GM23338 (cell line): ENCODE results near the gene SULT2A1. TPM values are rescaled to one million over a fixed set of nuclear protein-coding genes. Genes with fewer than 3 reads are reported as not detected.

Source experiments
- ATAC-seq: fragments of 200-7000 bp; cut with Tn5 transposase; 3 replicates; pipeline ENCODE4 v1.9.1; 2020
- DNase-seq: peaks from one replicate; pipeline ENCODE4 v3.0.0-alpha.2; 2015; ENCODE audit warnings: low spot score
- H2AFZ ChIP-seq: fragments of 200-600 bp; sonication (generic); 2 replicates; pipeline ENCODE4 v1.8.0; 2016; ENCODE audit warnings: antibody characterized with exemption, mild to moderate bottlenecking, moderate library complexity
- H3F3A ChIP-seq: fragments of 200-600 bp; sonication (generic); replicated peaks from 2 replicates; pipeline ENCODE4 v1.8.0; 2017; ENCODE audit warnings: antibody characterized with exemption, mixed run types, low read depth
- H3K27ac ChIP-seq: fragments of 200-600 bp; sonication (generic); 2 replicates; pipeline ENCODE4 v1.6.1; 2016; ENCODE audit warnings: low read depth
- H3K27me3 ChIP-seq: fragments of 200-600 bp; sonication (generic); 2 replicates; pipeline ENCODE4 v1.8.0; 2016; ENCODE audit warnings: mild to moderate bottlenecking, mixed run types, moderate library complexity; ENCODE audit not compliant: insufficient read depth
- H3K36me3 ChIP-seq: fragments of 200-600 bp; sonication (generic); 2 replicates; pipeline ENCODE4 v1.8.0; 2016; ENCODE audit warnings: mild to moderate bottlenecking; ENCODE audit not compliant: insufficient read depth
- H3K4me1 ChIP-seq: fragments of 200-600 bp; sonication (generic); 2 replicates; pipeline ENCODE4 v1.8.0; 2016; ENCODE audit warnings: mild to moderate bottlenecking, moderate library complexity; ENCODE audit not compliant: insufficient read depth
- H3K4me2 ChIP-seq: fragments of 200-600 bp; sonication (generic); 2 replicates; pipeline ENCODE4 v1.7.1; 2017; ENCODE audit warnings: mixed run types
- H3K4me3 ChIP-seq: fragments of 200-600 bp; sonication (generic); 2 replicates; pipeline ENCODE4 v1.6.1; 2016; ENCODE audit warnings: mixed run types
- H3K79me2 ChIP-seq: fragments of 200-600 bp; sonication (generic); replicated peaks from 2 replicates; pipeline ENCODE4 v1.8.0; 2017; ENCODE audit warnings: mild to moderate bottlenecking; ENCODE audit not compliant: insufficient read depth
- H3K9me2 ChIP-seq: fragments of 200-600 bp; sonication (generic); 2 replicates; pipeline ENCODE4 v1.8.0; 2017; ENCODE audit not compliant: insufficient read depth
- H4K20me1 ChIP-seq: fragments of 200-600 bp; sonication (generic); replicated peaks from 2 replicates; pipeline ENCODE4 v1.8.0; 2017; ENCODE audit warnings: mild to moderate bottlenecking; ENCODE audit not compliant: insufficient read depth
- H3K27ac Mint-ChIP-seq: 2 replicates; pipeline ENCODE4 v1.8.0; 2020; ENCODE audit warnings: inconsistent platforms, mild to moderate bottlenecking, moderate library complexity, mixed read lengths
- H3K27me3 Mint-ChIP-seq: 3 replicates; pipeline ENCODE4 v1.8.0; 2022; ENCODE audit warnings: low read depth, mild to moderate bottlenecking, moderate library complexity, mixed read lengths, inconsistent platforms; ENCODE audit not compliant: insufficient read depth, poor library complexity
- H3K36me3 Mint-ChIP-seq: 3 replicates; pipeline ENCODE4 v1.8.0; 2021; ENCODE audit warnings: low read depth, mild to moderate bottlenecking, inconsistent platforms, moderate library complexity, mixed read lengths
- H3K4me1 Mint-ChIP-seq: 3 replicates; pipeline ENCODE4 v1.8.0; 2020; ENCODE audit warnings: mild to moderate bottlenecking, inconsistent platforms, mixed read lengths
- H3K4me3 Mint-ChIP-seq: 3 replicates; pipeline ENCODE4 v1.8.0; 2021; ENCODE audit warnings: moderate library complexity, mild to moderate bottlenecking, inconsistent platforms, mixed read lengths
- H3K9me3 Mint-ChIP-seq: 3 replicates; pipeline ENCODE4 v1.8.0; 2020; ENCODE audit warnings: moderate library complexity, mild to moderate bottlenecking, inconsistent platforms, mixed read lengths
- EZH2 ChIP-seq: fragments of 200-600 bp; sonication (generic); IDR thresholded peaks from one replicate; pipeline ENCODE4 v1.8.0; 2017; ENCODE audit warnings: antibody characterized with exemption, mild to moderate bottlenecking, low read depth; ENCODE audit not compliant: unreplicated experiment
- JUNB ChIP-seq: IDR thresholded peaks from one replicate; pipeline ENCODE4 v1.6.1; 2016; ENCODE audit warnings: antibody characterized with exemption; ENCODE audit not compliant: unreplicated experiment
- NANOG ChIP-seq: IDR thresholded peaks from 2 replicates; pipeline ENCODE4 v1.6.1; 2016; ENCODE audit warnings: antibody characterized with exemption, borderline replicate concordance
- STAT1 ChIP-seq: IDR thresholded peaks from one replicate; pipeline ENCODE4 v1.6.1; 2016; ENCODE audit warnings: antibody characterized with exemption; ENCODE audit not compliant: unreplicated experiment
- ZNF114 ChIP-seq: fragments of 250-450 bp; sonication (Bioruptor Pico); IDR thresholded peaks from 2 replicates; pipeline ENCODE4 v1.5.0; 2020; ENCODE audit warnings: mild to moderate bottlenecking, moderate library complexity
- ZNF331 ChIP-seq: fragments of 250-450 bp; sonication (Bioruptor Pico); IDR thresholded peaks from 2 replicates; pipeline ENCODE4 v1.5.0; 2020; ENCODE audit warnings: low read depth, mild to moderate bottlenecking, moderate library complexity
- polyA plus RNA-seq: library from polyadenylated mRNA; unstranded; fragments of >200 nt; fragmentation: Nextera tagmentation; extraction: Ambion mirVana; gene quantifications from 2 replicates; pipeline ENCODE4 v1.2.1, GENCODE V29; 2016
- total RNA-seq: library from RNA; depleted of rRNA; stranded (reverse); fragments of >200 nt; shearing (Covaris generic); gene quantifications from 2 replicates; pipeline ENCODE4 v1.2.3, GENCODE V29; 2014
- TF ChIP-seq, protein P1 (sequence below): fragments of 250-450 bp; sonication (Bioruptor Pico); IDR thresholded peaks from 2 replicates; pipeline ENCODE4 v1.5.0; 2020; ENCODE audit warnings: mild to moderate bottlenecking, moderate library complexity
- TF ChIP-seq, protein P2 (sequence below): IDR thresholded peaks from 2 replicates; pipeline ENCODE4 v1.6.1; 2016; ENCODE audit warnings: antibody characterized with exemption
- TF ChIP-seq, protein P3 (sequence below), 2 experiments: fragments of 200-600 bp in 1 of 2; sonication (generic) in 1 of 2; conservative IDR thresholded peaks; 2 replicates each; pipeline versions ENCODE4 v1.5.1 to v1.6.1; 2016 to 2017; ENCODE audit warnings: antibody characterized with exemption in 2 of 2, low read depth in 2 of 2, mild to moderate bottlenecking in 2 of 2, moderate library complexity in 1 of 2
- TF ChIP-seq, protein P4 (sequence below): IDR thresholded peaks from one replicate; pipeline ENCODE4 v1.6.1; 2018; ENCODE audit warnings: antibody characterized with exemption; ENCODE audit not compliant: unreplicated experiment

The SULT2A1 gene
- total and polyA plus RNA-seq, 2 experiments from 2014 or later: not detected

DNA sequence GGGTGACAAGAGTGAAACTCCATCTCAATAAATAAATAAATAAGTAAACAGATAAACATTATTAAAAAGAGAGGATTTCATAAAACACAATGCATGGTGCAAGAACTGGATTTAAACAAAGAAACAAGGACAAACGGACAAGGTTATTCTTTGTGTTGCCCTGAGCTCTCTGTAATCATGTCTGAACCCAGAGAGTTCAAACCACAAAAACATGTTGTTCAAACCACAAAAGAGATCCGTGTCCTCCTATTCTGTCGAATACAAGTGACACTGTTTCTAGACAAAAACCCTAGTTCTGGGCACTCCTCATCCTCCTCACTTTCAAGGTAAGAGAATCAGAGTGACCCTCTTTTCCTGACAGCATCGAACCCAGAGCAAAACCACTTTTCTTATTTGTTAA, 31.7 kb downstream of the SULT2A1 start:
- no peak overlapping the region for H3K4me3 ChIP-seq
- no peaks in the 10 kb centered on the region for H3F3A ChIP-seq
- Mint-ChIP-seq H3K27me3 (peaks cover 22% of the 10 kb centered on the region), H3K9me3 (peaks cover 3% of the 10 kb centered on the region; the same call in 1 of the 3 replicates), H3K4me1 (peaks cover 21% of the 10 kb centered on the region), H3K36me3 (no peaks in the 10 kb centered on the region), H3K4me3 (no peak overlapping the region), H3K27ac (no peak overlapping the region)
- DNase-seq (no peak), ATAC-seq (no peak)
- H3K4me1 ChIP-seq: peaks cover 15% of the 10 kb centered on the region
- no peaks in the 10 kb centered on the region for H3K36me3 ChIP-seq
- no peaks in the 10 kb centered on the region for H3K9me2 ChIP-seq
- H4K20me1 ChIP-seq: no peaks in the 10 kb centered on the region
- no peaks in the 10 kb centered on the region for H3K27me3 ChIP-seq
- H3K4me2 ChIP-seq: no peak overlapping the region
- no peak overlapping the region for H2AFZ ChIP-seq
- no peak overlapping the region for H3K27ac ChIP-seq
- no peaks in the 10 kb centered on the region for H3K79me2 ChIP-seq
- TF ChIP-seq ZNF114 (CRISPR knock-in tag): no peak
- TF ChIP-seq, protein P1, sequence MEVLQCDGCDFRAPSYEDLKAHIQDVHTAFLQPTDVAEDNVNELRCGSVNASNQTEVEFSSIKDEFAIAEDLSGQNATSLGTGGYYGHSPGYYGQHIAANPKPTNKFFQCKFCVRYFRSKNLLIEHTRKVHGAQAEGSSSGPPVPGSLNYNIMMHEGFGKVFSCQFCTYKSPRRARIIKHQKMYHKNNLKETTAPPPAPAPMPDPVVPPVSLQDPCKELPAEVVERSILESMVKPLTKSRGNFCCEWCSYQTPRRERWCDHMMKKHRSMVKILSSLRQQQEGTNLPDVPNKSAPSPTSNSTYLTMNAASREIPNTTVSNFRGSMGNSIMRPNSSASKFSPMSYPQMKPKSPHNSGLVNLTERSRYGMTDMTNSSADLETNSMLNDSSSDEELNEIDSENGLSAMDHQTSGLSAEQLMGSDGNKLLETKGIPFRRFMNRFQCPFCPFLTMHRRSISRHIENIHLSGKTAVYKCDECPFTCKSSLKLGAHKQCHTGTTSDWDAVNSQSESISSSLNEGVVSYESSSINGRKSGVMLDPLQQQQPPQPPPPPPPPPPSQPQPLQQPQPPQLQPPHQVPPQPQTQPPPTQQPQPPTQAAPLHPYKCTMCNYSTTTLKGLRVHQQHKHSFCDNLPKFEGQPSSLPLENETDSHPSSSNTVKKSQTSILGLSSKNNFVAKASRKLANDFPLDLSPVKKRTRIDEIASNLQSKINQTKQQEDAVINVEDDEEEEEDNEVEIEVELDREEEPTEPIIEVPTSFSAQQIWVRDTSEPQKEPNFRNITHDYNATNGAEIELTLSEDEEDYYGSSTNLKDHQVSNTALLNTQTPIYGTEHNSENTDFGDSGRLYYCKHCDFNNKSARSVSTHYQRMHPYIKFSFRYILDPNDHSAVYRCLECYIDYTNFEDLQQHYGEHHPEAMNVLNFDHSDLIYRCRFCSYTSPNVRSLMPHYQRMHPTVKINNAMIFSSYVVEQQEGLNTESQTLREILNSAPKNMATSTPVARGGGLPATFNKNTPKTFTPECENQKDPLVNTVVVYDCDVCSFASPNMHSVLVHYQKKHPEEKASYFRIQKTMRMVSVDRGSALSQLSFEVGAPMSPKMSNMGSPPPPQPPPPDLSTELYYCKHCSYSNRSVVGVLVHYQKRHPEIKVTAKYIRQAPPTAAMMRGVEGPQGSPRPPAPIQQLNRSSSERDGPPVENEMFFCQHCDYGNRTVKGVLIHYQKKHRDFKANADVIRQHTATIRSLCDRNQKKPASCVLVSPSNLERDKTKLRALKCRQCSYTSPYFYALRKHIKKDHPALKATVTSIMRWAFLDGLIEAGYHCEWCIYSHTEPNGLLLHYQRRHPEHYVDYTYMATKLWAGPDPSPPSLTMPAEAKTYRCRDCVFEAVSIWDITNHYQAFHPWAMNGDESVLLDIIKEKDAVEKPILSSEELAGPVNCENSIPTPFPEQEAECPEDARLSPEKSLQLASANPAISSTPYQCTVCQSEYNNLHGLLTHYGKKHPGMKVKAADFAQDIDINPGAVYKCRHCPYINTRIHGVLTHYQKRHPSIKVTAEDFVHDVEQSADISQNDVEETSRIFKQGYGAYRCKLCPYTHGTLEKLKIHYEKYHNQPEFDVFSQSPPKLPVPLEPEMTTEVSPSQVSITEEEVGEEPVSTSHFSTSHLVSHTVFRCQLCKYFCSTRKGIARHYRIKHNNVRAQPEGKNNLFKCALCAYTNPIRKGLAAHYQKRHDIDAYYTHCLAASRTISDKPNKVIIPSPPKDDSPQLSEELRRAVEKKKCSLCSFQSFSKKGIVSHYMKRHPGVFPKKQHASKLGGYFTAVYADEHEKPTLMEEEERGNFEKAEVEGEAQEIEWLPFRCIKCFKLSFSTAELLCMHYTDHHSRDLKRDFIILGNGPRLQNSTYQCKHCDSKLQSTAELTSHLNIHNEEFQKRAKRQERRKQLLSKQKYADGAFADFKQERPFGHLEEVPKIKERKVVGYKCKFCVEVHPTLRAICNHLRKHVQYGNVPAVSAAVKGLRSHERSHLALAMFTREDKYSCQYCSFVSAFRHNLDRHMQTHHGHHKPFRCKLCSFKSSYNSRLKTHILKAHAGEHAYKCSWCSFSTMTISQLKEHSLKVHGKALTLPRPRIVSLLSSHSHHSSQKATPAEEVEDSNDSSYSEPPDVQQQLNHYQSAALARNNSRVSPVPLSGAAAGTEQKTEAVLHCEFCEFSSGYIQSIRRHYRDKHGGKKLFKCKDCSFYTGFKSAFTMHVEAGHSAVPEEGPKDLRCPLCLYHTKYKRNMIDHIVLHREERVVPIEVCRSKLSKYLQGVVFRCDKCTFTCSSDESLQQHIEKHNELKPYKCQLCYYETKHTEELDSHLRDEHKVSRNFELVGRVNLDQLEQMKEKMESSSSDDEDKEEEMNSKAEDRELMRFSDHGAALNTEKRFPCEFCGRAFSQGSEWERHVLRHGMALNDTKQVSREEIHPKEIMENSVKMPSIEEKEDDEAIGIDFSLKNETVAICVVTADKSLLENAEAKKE (CRISPR knock-in tag): no peak

DNA sequence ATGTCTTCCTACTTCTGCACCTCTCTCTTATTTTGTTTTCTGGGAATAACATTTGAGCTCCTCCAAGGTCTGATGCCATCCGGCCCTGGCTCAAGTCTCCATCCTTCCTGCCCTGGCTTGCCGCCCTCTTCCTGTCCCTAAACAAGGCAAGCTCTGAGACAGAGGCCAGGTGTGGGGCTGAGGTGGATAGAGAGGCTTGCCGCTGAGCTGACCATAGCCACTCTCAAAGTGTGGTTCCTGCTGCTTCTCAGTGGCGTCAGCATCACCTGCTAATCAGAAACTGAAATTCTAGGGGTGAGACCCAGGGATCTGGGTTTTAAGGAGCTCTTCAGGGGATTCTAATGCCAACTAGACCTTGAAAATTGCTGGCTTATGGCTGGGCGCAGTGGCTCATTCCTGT, 33.1 kb downstream of the SULT2A1 start:
- no peak overlapping the region for H3K27ac ChIP-seq
- peaks cover 15% of the 10 kb centered on the region for H3K4me1 ChIP-seq
- Mint-ChIP-seq H3K27me3 (peaks cover 27% of the 10 kb centered on the region), H3K27ac (no peak overlapping the region), H3K4me1 (peaks cover 28% of the 10 kb centered on the region), H3K4me3 (no peak overlapping the region), H3K9me3 (peaks cover 3% of the 10 kb centered on the region; the same call in 1 of the 3 replicates), H3K36me3 (no peaks in the 10 kb centered on the region)
- no peak overlapping the region for H3K4me3 ChIP-seq
- peak overlapping the region; percentile 69; the same call in 1 of the 2 replicates for H2AFZ ChIP-seq
- no peak overlapping the region for H3K4me2 ChIP-seq
- DNase-seq (no peak), ATAC-seq (no peak)
- H3K27me3 ChIP-seq: no peaks in the 10 kb centered on the region
- no peaks in the 10 kb centered on the region for H4K20me1 ChIP-seq
- H3K79me2 ChIP-seq: no peaks in the 10 kb centered on the region
- H3K36me3 ChIP-seq: no peaks in the 10 kb centered on the region
- no peaks in the 10 kb centered on the region for H3K9me2 ChIP-seq
- peaks cover 9% of the 10 kb centered on the region; the same call in 1 of the 2 replicates for H3F3A ChIP-seq
- no peak for TF ChIP-seq ZNF114 (CRISPR knock-in tag)
- no peak for TF ChIP-seq NANOG
- TF ChIP-seq, protein P2, sequence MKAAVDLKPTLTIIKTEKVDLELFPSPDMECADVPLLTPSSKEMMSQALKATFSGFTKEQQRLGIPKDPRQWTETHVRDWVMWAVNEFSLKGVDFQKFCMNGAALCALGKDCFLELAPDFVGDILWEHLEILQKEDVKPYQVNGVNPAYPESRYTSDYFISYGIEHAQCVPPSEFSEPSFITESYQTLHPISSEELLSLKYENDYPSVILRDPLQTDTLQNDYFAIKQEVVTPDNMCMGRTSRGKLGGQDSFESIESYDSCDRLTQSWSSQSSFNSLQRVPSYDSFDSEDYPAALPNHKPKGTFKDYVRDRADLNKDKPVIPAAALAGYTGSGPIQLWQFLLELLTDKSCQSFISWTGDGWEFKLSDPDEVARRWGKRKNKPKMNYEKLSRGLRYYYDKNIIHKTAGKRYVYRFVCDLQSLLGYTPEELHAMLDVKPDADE: no peak
- TF ChIP-seq JUNB: no peak
- TF ChIP-seq, protein P3, sequence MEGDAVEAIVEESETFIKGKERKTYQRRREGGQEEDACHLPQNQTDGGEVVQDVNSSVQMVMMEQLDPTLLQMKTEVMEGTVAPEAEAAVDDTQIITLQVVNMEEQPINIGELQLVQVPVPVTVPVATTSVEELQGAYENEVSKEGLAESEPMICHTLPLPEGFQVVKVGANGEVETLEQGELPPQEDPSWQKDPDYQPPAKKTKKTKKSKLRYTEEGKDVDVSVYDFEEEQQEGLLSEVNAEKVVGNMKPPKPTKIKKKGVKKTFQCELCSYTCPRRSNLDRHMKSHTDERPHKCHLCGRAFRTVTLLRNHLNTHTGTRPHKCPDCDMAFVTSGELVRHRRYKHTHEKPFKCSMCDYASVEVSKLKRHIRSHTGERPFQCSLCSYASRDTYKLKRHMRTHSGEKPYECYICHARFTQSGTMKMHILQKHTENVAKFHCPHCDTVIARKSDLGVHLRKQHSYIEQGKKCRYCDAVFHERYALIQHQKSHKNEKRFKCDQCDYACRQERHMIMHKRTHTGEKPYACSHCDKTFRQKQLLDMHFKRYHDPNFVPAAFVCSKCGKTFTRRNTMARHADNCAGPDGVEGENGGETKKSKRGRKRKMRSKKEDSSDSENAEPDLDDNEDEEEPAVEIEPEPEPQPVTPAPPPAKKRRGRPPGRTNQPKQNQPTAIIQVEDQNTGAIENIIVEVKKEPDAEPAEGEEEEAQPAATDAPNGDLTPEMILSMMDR (conservative IDR thresholded peaks at IDR 0.05; ENCODE audit: low read depth in 2 of 2): no peak
- TF ChIP-seq, protein P4, sequence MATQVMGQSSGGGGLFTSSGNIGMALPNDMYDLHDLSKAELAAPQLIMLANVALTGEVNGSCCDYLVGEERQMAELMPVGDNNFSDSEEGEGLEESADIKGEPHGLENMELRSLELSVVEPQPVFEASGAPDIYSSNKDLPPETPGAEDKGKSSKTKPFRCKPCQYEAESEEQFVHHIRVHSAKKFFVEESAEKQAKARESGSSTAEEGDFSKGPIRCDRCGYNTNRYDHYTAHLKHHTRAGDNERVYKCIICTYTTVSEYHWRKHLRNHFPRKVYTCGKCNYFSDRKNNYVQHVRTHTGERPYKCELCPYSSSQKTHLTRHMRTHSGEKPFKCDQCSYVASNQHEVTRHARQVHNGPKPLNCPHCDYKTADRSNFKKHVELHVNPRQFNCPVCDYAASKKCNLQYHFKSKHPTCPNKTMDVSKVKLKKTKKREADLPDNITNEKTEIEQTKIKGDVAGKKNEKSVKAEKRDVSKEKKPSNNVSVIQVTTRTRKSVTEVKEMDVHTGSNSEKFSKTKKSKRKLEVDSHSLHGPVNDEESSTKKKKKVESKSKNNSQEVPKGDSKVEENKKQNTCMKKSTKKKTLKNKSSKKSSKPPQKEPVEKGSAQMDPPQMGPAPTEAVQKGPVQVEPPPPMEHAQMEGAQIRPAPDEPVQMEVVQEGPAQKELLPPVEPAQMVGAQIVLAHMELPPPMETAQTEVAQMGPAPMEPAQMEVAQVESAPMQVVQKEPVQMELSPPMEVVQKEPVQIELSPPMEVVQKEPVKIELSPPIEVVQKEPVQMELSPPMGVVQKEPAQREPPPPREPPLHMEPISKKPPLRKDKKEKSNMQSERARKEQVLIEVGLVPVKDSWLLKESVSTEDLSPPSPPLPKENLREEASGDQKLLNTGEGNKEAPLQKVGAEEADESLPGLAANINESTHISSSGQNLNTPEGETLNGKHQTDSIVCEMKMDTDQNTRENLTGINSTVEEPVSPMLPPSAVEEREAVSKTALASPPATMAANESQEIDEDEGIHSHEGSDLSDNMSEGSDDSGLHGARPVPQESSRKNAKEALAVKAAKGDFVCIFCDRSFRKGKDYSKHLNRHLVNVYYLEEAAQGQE: no peak
- TF ChIP-seq EZH2: no peak
- no peak for TF ChIP-seq ZNF331 (CRISPR knock-in tag)
- no peak for TF ChIP-seq STAT1
